ENCODE measurements around the gene CASP10.

The CASP10 gene

GRCh38 chr2:201191132-201191875 is 8.4 kb downstream of the CASP10 start:
- no peaks in the 10 kb centered on the region for H3K4me1 ChIP-seq
- H3K27me3 ChIP-seq, result no peaks in the 10 kb centered on the region
- H3K4me3 ChIP-seq, result no peak overlapping the region
- intact Hi-C loops (cut with DNase I; ENCODE audit: low total_unique reads), result no loop called here
- no peak overlapping the region for H3K27ac ChIP-seq
- H3K36me3 ChIP-seq, result no peaks in the 10 kb centered on the region
- DNase-seq, result no peak
- no peak for TF ChIP-seq CTCF (IDR thresholded peaks at IDR 0.05)
- H3K9me3 ChIP-seq, result no peaks in the 10 kb centered on the region

- H3K4me1 ChIP-seq, result no peaks in the 10 kb centered on the region
- intact Hi-C loops (cut with DNase I; ENCODE audit: low total_unique reads), result no loop called here
- no peak for DNase-seq
- no peak for TF ChIP-seq CTCF (IDR thresholded peaks at IDR 0.05)
- H3K4me3 ChIP-seq, result no peak overlapping the region
- no peaks in the 10 kb centered on the region for H3K27me3 ChIP-seq
- H3K27ac ChIP-seq, result no peak overlapping the region
- no peaks in the 10 kb centered on the region for H3K9me3 ChIP-seq
- H3K36me3 ChIP-seq, result no peaks in the 10 kb centered on the region
These were observed 11.2 kb downstream of the CASP10 start for GRCh38 chr2:201194097-201194496.

GRCh38 chr2:201195331-201195730 is 12.4 kb downstream of the CASP10 start:
- intact Hi-C loops (cut with DNase I; ENCODE audit: low total_unique reads), result no loop called here
- no peaks in the 10 kb centered on the region for H3K27me3 ChIP-seq
- no peaks in the 10 kb centered on the region for H3K4me1 ChIP-seq
- H3K9me3 ChIP-seq, result no peaks in the 10 kb centered on the region
- DNase-seq, result no peak
- no peak for TF ChIP-seq CTCF (IDR thresholded peaks at IDR 0.05)
- no peaks in the 10 kb centered on the region for H3K36me3 ChIP-seq
- H3K4me3 ChIP-seq, result no peak overlapping the region
- H3K27ac ChIP-seq, result no peak overlapping the region

GRCh38 chr2:201196003-201196402 is 13.1 kb downstream of the CASP10 start:
- no peaks in the 10 kb centered on the region for H3K36me3 ChIP-seq
- no peak overlapping the region for H3K4me3 ChIP-seq
- TF ChIP-seq CTCF (IDR thresholded peaks at IDR 0.05), result no peak
- no peaks in the 10 kb centered on the region for H3K9me3 ChIP-seq
- H3K27ac ChIP-seq, result no peak overlapping the region
- no peak for DNase-seq
- intact Hi-C loops (cut with DNase I; ENCODE audit: low total_unique reads), result no loop called here
- no peaks in the 10 kb centered on the region for H3K4me1 ChIP-seq
- no peaks in the 10 kb centered on the region for H3K27me3 ChIP-seq

- no peaks in the 10 kb centered on the region for H3K4me1 ChIP-seq
- intact Hi-C loops (cut with DNase I; ENCODE audit: low total_unique reads), result no loop called here
These were observed 13.9 kb downstream of the CASP10 start for GRCh38 chr2:201196803-201197202.

More at GRCh38 chr2:201196803-201197202, 13.9 kb downstream of the CASP10 start:
- Histone ChIP-seq H3K9me3 (no peaks in the 10 kb centered on the region), H3K36me3 (no peaks in the 10 kb centered on the region), H3K4me3 (no peak overlapping the region), H3K27ac (no peak overlapping the region), H3K27me3 (no peaks in the 10 kb centered on the region)
- DNase-seq, result no peak
- no peak for TF ChIP-seq CTCF (IDR thresholded peaks at IDR 0.05)
